HEK293 (cell line): ENCODE data around the gene LRRC4C.

Experiments used
- CTCF ChIA-PET: fragments of 350-600 bp; formaldehyde crosslinking; extraction: SDS; loops from one replicate; lab custom pipeline; 2021; ENCODE audit warnings: antibody characterized with exemption; lab: Yijun Ruan, JAX
- POLR2A ChIA-PET: fragments of 300-600 bp; formaldehyde crosslinking; extraction: SDS; loops from one replicate; lab custom pipeline; 2020; ENCODE audit warnings: antibody characterized with exemption, inconsistent platforms; lab: Yijun Ruan, JAX
- H3K27ac ChIP-seq: fragments of 200-500 bp; sonication (Bioruptor generic); 2 replicates; pipeline ENCODE4 v1.5.1; 2014; ENCODE audit warnings: low read depth, low read length, control low read depth, inconsistent platforms; ENCODE audit errors: extremely low read depth
- H3K36me3 ChIP-seq, 2 experiments: fragments of 200-500 bp in 1 of 2; sonication (Bioruptor generic) in 1 of 2; 1 replicate in 1 of 2; 2 replicates in 1 of 2; pipeline ENCODE4 v1.5.1; 2014 to 2017; ENCODE audit warnings: inconsistent platforms in 2 of 2, low read length in 2 of 2; ENCODE audit not compliant: control insufficient read depth in 2 of 2, insufficient read depth in 1 of 2
- H3K4me1 ChIP-seq: fragments of 200-500 bp; sonication (Bioruptor generic); 2 replicates; pipeline ENCODE4 v1.5.1; 2014; ENCODE audit warnings: mild to moderate bottlenecking, low read length, inconsistent platforms; ENCODE audit not compliant: control insufficient read depth, insufficient read depth
- H3K4me3 ChIP-seq: 2 replicates; pipeline ENCODE4 v1.5.1; 2011; ENCODE audit warnings: low read depth, mild to moderate bottlenecking, control low read depth, low read length, moderate library complexity
- H3K9me3 ChIP-seq: fragments of 200-500 bp; sonication (Bioruptor generic); 2 replicates; pipeline ENCODE4 v1.5.1; 2014; ENCODE audit warnings: low read depth, low read length, inconsistent platforms; ENCODE audit not compliant: control insufficient read depth, insufficient read depth
- FEZF1 ChIP-seq: fragments of 450-650 bp; formaldehyde crosslinking; IDR thresholded peaks from 2 replicates; pipeline ENCODE4 v1.5.1; 2016; ENCODE audit warnings: missing biosample characterization, missing genetic modification characterization
- SP3 ChIP-seq: fragments of 450-650 bp; formaldehyde crosslinking; IDR thresholded peaks from 2 replicates; pipeline ENCODE4 v1.5.1; 2016; ENCODE audit warnings: missing biosample characterization, missing genetic modification characterization
- ZBTB7A ChIP-seq: fragments of 450-650 bp; formaldehyde crosslinking; IDR thresholded peaks from 2 replicates; pipeline ENCODE4 v1.5.1; 2016; ENCODE audit warnings: low read depth, missing biosample characterization, missing genetic modification characterization
- ZNF112 ChIP-seq: fragments of 450-650 bp; formaldehyde crosslinking; IDR thresholded peaks from 2 replicates; pipeline ENCODE4 v1.5.0; 2017; ENCODE audit warnings: missing biosample characterization, missing genetic modification characterization
- ZNF114 ChIP-seq: fragments of 450-650 bp; formaldehyde crosslinking; IDR thresholded peaks from 2 replicates; pipeline ENCODE4 v1.5.0; 2017; ENCODE audit warnings: missing biosample characterization, missing genetic modification characterization
- ZNF221 ChIP-seq: fragments of 450-650 bp; formaldehyde crosslinking; IDR thresholded peaks from 2 replicates; pipeline ENCODE4 v1.5.1; 2017; ENCODE audit warnings: missing biosample characterization, missing genetic modification characterization, borderline replicate concordance
- ZNF223 ChIP-seq: fragments of 450-650 bp; formaldehyde crosslinking; IDR thresholded peaks from 2 replicates; pipeline ENCODE4 v1.5.1; 2016; ENCODE audit warnings: missing biosample characterization, missing genetic modification characterization
- ZNF394 ChIP-seq: fragments of 450-650 bp; formaldehyde crosslinking; IDR thresholded peaks from 2 replicates; pipeline ENCODE4 v1.5.1; 2016; ENCODE audit warnings: missing biosample characterization, missing genetic modification characterization, mild to moderate bottlenecking, moderate library complexity, borderline replicate concordance
- ZNF510 ChIP-seq: fragments of 450-650 bp; formaldehyde crosslinking; IDR thresholded peaks from 2 replicates; pipeline ENCODE4 v1.5.1; 2018; ENCODE audit warnings: mild to moderate bottlenecking, missing genetic modification characterization, missing biosample characterization; ENCODE audit not compliant: insufficient replicate concordance
- ZNF558 ChIP-seq: fragments of 450-650 bp; formaldehyde crosslinking; IDR thresholded peaks from 2 replicates; pipeline ENCODE4 v1.5.1; 2016; ENCODE audit warnings: missing biosample characterization, missing genetic modification characterization
- ZNF571 ChIP-seq: fragments of 450-650 bp; formaldehyde crosslinking; IDR thresholded peaks from 2 replicates; pipeline ENCODE4 v1.5.0; 2017; ENCODE audit warnings: missing biosample characterization, missing genetic modification characterization
- ZNF585B ChIP-seq: fragments of 450-650 bp; formaldehyde crosslinking; IDR thresholded peaks from 2 replicates; pipeline ENCODE4 v1.5.1; 2016; ENCODE audit warnings: missing biosample characterization, missing genetic modification characterization
- ZNF664 ChIP-seq: fragments of 450-650 bp; formaldehyde crosslinking; IDR thresholded peaks from 2 replicates; pipeline ENCODE4 v1.5.1; 2016; ENCODE audit warnings: missing biosample characterization, missing genetic modification characterization
- ZNF76 ChIP-seq: fragments of 450-650 bp; formaldehyde crosslinking; IDR thresholded peaks from 2 replicates; pipeline ENCODE4; 2016; ENCODE audit warnings: low read depth, missing biosample characterization, missing genetic modification characterization, borderline replicate concordance
- ZSCAN16 ChIP-seq: fragments of 450-650 bp; formaldehyde crosslinking; IDR thresholded peaks from 2 replicates; pipeline ENCODE4 v1.5.1; 2016; ENCODE audit warnings: missing biosample characterization, missing genetic modification characterization
- TF ChIP-seq, protein P1 (sequence below): fragments of 450-650 bp; formaldehyde crosslinking; IDR thresholded peaks from 2 replicates; pipeline ENCODE4 v1.5.1; 2016; ENCODE audit warnings: missing biosample characterization, missing genetic modification characterization
- TF ChIP-seq, protein P2 (sequence below): fragments of 450-650 bp; formaldehyde crosslinking; IDR thresholded peaks from 2 replicates; pipeline ENCODE4 v1.5.1; 2016; ENCODE audit warnings: missing biosample characterization, missing genetic modification characterization, borderline replicate concordance

LRRC4C gene

DNA sequence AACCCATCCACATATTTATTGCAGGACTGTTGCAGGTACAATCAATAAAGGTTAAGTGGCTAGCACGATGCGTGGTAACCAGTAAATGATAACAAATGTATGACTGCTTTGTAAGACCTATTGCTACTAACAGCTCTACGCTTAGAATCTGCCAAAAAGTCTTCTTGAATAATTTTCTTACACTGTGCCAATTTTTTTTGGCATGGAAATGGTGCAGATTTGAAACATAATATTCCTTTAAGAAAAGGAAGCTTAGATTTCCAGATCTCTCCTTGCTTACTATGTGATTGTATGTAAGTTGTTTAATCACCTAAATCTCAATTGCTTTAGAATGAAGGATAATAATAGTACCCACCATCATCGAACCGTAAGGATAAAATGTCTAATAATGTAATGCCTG is 192.0 kb downstream of the LRRC4C start (continued):
- TF ChIP-seq ZBTB7A (tag by site-specific recombination), result no peak

DNA sequence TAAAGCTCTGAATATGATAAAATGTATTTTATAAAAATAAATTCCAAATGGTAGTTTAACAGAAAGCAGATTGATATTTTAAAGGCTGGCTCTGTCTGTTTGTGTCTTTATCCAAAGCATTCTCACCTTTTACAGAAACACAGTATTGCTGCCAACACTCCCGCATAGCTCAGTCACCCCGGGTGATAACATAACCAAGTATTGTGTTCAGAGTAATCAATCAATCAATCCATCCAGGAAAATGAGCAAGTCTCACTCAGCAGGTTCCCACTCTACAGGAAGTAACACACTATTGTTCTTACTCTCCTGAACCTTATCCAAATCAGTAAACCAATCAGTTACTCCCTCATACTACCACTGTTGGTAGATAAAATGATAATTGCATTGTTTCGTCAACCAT is 203.4 kb downstream of the LRRC4C start:
- no peaks in the 10 kb centered on the region for H3K4me1 ChIP-seq
- TF ChIP-seq, protein P1, sequence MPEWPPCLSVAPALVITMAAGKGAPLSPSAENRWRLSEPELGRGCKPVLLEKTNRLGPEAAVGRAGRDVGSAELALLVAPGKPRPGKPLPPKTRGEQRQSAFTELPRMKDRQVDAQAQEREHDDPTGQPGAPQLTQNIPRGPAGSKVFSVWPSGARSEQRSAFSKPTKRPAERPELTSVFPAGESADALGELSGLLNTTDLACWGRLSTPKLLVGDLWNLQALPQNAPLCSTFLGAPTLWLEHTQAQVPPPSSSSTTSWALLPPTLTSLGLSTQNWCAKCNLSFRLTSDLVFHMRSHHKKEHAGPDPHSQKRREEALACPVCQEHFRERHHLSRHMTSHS (tag by site-specific recombination), result no peak
- no peak for TF ChIP-seq ZNF558 (tag by site-specific recombination)
- no peak for TF ChIP-seq ZNF510 (tag by site-specific recombination)
- TF ChIP-seq ZNF114 (tag by site-specific recombination), result no peak
- TF ChIP-seq, protein P2, sequence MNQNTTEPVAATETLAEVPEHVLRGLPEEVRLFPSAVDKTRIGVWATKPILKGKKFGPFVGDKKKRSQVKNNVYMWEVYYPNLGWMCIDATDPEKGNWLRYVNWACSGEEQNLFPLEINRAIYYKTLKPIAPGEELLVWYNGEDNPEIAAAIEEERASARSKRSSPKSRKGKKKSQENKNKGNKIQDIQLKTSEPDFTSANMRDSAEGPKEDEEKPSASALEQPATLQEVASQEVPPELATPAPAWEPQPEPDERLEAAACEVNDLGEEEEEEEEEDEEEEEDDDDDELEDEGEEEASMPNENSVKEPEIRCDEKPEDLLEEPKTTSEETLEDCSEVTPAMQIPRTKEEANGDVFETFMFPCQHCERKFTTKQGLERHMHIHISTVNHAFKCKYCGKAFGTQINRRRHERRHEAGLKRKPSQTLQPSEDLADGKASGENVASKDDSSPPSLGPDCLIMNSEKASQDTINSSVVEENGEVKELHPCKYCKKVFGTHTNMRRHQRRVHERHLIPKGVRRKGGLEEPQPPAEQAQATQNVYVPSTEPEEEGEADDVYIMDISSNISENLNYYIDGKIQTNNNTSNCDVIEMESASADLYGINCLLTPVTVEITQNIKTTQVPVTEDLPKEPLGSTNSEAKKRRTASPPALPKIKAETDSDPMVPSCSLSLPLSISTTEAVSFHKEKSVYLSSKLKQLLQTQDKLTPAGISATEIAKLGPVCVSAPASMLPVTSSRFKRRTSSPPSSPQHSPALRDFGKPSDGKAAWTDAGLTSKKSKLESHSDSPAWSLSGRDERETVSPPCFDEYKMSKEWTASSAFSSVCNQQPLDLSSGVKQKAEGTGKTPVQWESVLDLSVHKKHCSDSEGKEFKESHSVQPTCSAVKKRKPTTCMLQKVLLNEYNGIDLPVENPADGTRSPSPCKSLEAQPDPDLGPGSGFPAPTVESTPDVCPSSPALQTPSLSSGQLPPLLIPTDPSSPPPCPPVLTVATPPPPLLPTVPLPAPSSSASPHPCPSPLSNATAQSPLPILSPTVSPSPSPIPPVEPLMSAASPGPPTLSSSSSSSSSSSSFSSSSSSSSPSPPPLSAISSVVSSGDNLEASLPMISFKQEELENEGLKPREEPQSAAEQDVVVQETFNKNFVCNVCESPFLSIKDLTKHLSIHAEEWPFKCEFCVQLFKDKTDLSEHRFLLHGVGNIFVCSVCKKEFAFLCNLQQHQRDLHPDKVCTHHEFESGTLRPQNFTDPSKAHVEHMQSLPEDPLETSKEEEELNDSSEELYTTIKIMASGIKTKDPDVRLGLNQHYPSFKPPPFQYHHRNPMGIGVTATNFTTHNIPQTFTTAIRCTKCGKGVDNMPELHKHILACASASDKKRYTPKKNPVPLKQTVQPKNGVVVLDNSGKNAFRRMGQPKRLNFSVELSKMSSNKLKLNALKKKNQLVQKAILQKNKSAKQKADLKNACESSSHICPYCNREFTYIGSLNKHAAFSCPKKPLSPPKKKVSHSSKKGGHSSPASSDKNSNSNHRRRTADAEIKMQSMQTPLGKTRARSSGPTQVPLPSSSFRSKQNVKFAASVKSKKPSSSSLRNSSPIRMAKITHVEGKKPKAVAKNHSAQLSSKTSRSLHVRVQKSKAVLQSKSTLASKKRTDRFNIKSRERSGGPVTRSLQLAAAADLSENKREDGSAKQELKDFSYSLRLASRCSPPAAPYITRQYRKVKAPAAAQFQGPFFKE, result no peak
- TF ChIP-seq ZNF664 (tag by site-specific recombination), result no peak
- TF ChIP-seq, all 188 proteins: peak for 0
- Histone ChIP-seq H3K36me3 (no peaks in the 10 kb centered on the region), H3K27ac (no peak overlapping the region), H3K9me3 (no peaks in the 10 kb centered on the region), H3K4me3 (no peak overlapping the region)
- POLR2A ChIA-PET, result no interaction called here
- CTCF ChIA-PET, result no interaction called here

GRCh38 chr11:41254966-41255365 is 204.5 kb downstream of the LRRC4C start:
- H3K4me3 ChIP-seq, result no peak overlapping the region
- POLR2A ChIA-PET, result no interaction called here
- no peak overlapping the region for H3K27ac ChIP-seq
- H3K4me1 ChIP-seq, result no peaks in the 10 kb centered on the region
- no peaks in the 10 kb centered on the region for H3K9me3 ChIP-seq
- TF ChIP-seq, protein P1 (tag by site-specific recombination), result no peak
- no peak for TF ChIP-seq ZNF223 (tag by site-specific recombination)
- no peak for TF ChIP-seq ZNF76 (tag by site-specific recombination)
- no peak for TF ChIP-seq ZNF221 (tag by site-specific recombination)
- TF ChIP-seq ZNF585B (tag by site-specific recombination), result no peak
- no peak for TF ChIP-seq ZSCAN16 (tag by site-specific recombination)
- no peak for TF ChIP-seq SP3
- no peak for TF ChIP-seq FEZF1 (tag by site-specific recombination)
- TF ChIP-seq ZNF394, result no peak
- no peak for TF ChIP-seq ZNF112 (tag by site-specific recombination)
- TF ChIP-seq ZNF571 (tag by site-specific recombination), result no peak
- no peak for TF ChIP-seq ZBTB7A (tag by site-specific recombination)
- TF ChIP-seq, all 188 proteins: peak for 0
- H3K36me3 ChIP-seq, result no peaks in the 10 kb centered on the region
- CTCF ChIA-PET, result no interaction called here
